Renal cortex interstitium (tissue), 11 donors: ENCODE measurements around the gene C1orf198. TPM values are rescaled to one million over a fixed set of nuclear protein-coding genes. Genes with fewer than 3 reads are reported as not detected.
"Not testable (repeated sequence)": the region's sequence is repeated elsewhere in the genome, so short reads cannot be mapped to it uniquely, and the experiment has no call there.

Source experiments
- DNase-seq, 11 donors: peaks; one replicate each; pipeline ENCODE4 v3.0.0-alpha.2; 2013; ENCODE audit warnings: low read depth in 9 of 11, low spot score in 4 of 11; ENCODE audit errors: extremely low read depth in 1 of 11
- polyA plus RNA-seq, 3 donors: library from polyadenylated mRNA; unstranded; fragments of 120-200 nt; gene quantifications; one replicate each; pipeline ENCODE4 v1.2.1, GENCODE V29; 2013; ENCODE audit not compliant: insufficient read length in 3 of 3

Gene C1orf198
- polyA plus RNA-seq, 3 donors = 79.8 to 90.9 (median 90.9) TPM

GRCh38 chr1:230850547-230850946 lies 17.8 kb downstream of the C1orf198 start:
- no peak for DNase-seq

DNA sequence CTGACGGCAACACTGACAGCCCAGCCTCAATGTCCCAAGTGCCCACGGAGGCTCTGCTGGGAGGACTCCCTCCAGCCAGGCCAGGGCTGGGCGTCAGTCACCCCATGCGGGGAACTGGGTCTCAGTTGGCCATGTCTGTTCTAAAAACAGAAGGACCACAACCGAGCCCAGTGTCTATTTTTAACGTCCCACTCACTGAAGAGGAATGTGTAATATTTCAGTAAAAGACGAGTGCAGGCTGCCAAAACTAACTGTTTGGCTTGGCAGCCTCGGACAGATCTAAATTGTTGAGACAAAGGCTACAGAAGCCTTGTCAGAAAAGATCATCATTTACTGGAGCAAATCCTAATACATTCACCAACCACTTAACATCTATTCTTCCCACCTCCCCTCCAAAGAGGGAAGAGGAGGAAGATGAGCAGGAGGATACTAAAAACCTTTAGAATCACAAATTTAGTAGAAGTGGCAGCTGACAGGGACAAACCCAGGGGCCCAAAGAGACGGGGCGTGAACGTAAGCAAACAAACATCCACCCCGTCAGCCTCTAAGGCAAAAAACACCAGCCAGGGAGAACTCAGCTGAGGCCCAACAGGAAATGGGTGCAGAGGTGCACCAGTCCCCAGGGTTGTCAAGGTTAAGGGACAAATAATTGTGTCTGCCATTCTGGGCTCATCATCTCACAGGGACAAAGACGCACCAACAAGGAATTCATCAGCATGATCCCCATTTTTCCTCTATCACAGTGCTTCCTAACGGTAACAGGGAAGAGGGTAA lies 18.7 kb downstream of the C1orf198 start:
- DNase-seq = peak in 9 of 11 donors; percentile 64 to 87 (median 82)

DNA sequence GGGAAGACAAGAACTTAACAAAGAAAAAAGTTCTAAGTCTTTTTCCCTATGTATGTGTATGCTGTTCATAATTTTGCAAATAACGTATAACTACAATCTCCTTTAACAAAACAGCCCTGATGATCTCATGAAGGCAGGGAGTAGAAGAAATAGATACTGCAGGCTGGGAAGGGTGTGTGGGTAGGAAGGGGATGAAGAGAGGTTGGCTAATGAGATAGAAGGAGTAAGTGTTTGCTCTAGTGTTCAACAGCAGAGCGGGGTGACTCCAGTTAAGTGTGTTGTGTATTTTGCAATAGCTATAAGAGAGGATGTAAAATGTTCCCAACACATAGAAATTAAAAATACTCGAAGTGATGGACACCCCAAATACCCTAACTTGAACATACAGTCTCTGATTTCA lies 20.1 kb downstream of the C1orf198 start:
- DNase-seq = no peak

- not testable (repeated sequence) for DNase-seq
Measured at GRCh38 chr1:230845184-230845583, 23.1 kb downstream of the C1orf198 start.

DNA sequence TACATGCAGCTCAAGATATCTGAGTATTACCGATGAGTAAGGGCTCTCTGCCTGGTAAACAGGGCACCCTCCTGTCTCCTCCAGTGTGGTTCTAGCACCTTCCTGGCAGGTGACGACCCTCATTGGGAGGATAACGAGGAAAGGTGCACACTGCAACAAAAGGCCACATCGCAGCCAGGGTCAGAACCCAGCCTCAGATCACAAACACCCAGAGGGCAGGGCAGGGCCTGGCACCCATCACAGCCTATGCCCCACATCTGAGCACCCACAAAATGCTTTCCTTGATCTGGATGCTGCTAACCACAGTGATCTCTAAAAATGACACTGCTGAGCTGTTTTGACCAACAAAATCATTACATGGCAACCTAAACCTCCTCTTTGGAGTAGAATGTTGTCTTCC lies 23.8 kb downstream of the C1orf198 start:
- no peak for DNase-seq

DNA sequence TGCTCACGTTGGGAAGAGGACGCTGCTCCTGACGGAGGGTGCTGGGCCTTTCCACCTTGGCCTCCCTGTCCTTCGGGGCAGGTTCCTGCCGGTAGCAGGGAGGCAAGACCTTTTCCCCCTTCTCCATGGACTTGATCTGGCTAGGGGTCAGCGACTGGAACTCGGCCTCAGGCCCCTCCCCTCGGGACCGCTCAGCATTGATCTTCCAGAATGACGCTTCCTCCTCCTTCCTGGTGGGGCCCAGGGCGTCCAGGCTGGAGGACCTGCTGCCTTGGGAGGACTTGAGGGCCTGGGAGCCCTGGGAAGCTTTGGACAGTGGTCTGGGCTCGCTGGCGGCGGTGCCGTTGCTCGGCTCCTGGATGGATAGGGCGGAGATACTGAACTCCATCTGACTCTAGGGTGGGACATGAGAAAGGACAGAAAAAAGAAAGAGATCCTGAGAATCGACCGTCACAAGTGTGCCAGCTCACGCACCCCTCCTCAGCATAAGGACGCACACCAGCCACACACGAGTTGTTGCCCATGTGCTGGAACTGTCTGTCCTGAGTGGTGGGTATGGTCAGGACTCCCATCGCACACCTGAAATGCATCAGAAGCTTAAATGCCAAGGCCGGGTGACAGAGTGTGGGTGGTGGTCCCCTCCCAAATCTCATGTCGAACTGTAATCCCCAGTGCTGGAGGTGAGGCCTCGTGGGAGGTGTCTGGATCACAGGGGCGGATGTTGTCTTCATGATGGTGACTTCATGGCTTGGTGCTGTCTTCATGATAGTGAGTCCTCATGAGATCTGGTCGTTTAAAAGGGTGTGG lies 24.6 kb downstream of the C1orf198 start:
- DNase-seq = no peak

- DNase-seq = no peak
Measured at GRCh38 chr1:230842801-230843200, 25.5 kb downstream of the C1orf198 start.

GRCh38 chr1:230839173-230839572 lies 29.1 kb downstream of the C1orf198 start:
- no peak for DNase-seq

DNA sequence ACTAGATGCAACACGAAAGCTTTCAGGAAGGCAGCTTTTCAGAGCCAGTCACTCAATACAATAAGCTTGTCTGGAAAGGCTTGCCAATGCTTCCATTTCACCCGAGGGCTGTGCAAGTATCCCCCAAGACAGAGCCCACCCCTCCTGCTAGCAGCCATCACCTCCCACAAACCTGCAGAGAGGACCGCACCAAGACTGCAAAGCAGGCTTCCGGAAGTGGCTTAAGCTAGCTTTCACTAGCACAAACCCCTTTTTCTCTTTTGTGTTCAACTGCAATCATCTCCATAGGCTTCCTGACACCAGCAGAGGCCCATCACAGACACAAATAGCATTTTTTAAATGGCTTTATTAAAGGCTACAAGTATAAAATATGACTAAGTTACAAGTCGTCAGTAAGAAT lies 31.5 kb downstream of the C1orf198 start:
- no peak for DNase-seq

DNA sequence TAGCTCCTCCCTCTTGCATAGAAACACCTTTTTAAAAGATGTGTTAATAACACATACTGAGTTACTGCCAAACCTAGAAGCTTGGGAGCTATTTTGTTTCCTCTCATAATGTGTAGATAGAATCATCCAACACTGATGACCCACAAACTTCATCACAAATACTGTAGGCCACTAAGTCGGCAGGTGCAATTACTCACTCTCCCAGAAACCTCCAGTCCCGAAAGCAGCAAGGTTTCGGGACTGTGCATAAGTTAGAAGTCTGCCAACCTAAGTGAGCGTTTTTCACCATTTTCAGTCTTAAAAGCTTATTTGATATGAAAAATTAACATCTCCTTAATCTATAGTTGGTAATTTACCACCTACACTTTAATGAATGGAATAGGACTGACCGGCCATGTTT lies 32.0 kb downstream of the C1orf198 start:
- DNase-seq = no peak

GRCh38 chr1:230834292-230834691 lies 34.0 kb downstream of the C1orf198 start:
- no peak for DNase-seq

- DNase-seq = no peak
Measured at GRCh38 chr1:230833511-230833910, 34.8 kb downstream of the C1orf198 start.

DNA sequence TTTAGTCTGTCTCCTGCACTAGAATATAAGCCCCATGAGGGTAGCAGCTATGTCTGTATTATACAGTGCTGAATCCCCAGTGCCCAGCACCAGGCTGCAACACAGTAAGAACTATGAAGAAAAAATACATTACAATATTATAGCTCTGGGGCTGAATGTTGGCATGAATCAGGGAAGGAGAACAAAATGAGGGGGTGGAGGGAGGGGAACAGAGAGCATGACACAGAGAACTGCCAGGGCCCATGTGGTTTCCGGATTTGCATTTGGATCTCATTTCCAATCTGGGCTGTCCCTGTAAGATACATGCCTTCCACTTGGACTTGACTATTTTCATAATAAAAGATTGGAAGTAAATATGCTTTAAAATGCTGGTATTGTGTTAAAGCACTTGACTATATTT lies 35.8 kb downstream of the C1orf198 start:
- no peak for DNase-seq

GRCh38 chr1:230831771-230832170 lies 36.5 kb downstream of the C1orf198 start:
- DNase-seq = no peak

- DNase-seq = no peak
Measured at GRCh38 chr1:230828421-230828820, 39.9 kb downstream of the C1orf198 start.

- DNase-seq = no peak
Measured at GRCh38 chr1:230827801-230828200, 40.5 kb downstream of the C1orf198 start.

- peak in 8 of 11 donors; percentile 40 to 67 (median 52) for DNase-seq
Measured at GRCh38 chr1:230827081-230827681, 41.1 kb downstream of the C1orf198 start.

DNA sequence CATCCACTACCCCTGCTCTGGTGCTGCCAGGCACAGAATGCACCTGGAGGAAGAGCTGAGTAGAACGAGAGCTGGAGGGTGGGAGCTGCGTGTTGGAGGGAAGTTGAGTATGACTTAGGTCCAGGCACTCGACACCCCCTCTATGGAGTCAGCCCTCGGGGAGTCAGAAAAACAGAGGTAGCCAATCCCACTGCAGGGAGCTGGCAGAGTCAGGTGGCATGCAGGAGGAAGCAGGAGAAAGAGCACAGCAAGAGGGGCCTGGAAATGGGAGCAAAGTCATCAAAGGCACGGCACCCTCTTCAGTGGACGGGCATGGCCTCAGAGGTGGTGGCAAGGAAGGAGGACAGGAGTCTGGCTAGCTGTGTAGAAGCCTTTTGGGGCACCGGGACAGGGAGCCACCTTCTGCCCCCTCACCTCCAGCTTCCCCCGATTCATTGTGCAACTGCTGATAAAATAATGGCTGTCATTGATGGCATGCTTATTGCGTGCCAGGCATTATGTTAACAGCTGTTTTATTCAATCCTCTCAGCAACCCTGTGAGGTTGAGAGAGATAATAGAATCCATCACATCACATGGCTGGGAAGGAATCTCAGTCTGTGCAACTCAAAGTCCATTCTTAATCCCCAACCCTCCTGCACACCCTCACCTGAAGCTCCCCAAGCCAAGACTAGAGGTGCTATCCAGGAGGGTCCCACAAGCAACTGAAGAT lies 42.0 kb downstream of the C1orf198 start:
- no peak for DNase-seq

DNA sequence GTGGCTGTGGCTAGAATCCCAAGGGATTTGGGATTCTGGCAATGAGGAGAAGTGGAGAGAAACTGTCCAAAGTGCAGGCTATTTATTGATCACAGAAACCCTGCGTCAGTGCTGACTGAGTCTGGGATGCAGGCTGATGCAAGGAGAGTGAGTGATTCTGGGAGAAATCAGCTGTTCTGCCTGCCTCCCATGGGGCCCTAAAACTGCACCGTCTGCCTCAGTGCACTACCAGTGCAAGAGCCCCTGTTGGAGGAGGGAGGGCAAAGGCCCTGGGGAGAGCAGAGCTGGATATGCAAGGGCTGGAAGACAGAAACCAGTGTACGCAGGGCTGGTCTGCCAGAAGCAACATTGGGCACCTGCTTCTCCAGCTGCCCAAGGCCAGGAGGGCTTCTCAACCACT lies 42.6 kb downstream of the C1orf198 start:
- no peak for DNase-seq
